Large intestine (tissue), 3 donors: Measurements from ENCODE around the gene PRKD1. TPM values are rescaled to one million over a fixed set of nuclear protein-coding genes. Genes with fewer than 3 reads are reported as not detected.
A peak's percentile ranks its signal among the peaks of the same experiment; 100 is the strongest.

Source experiments
- DNase-seq, 2 donors: peaks; one replicate each; pipeline versions ENCODE4 v3.0.0 to v3.0.0-alpha.2; 2013
- H3K27ac ChIP-seq: one replicate; pipeline ENCODE4 v1.5.1; 2013; ENCODE audit warnings: low read length
- H3K27me3 ChIP-seq: 2 replicates; pipeline ENCODE4 v1.6.1; 2013; ENCODE audit warnings: low read length; ENCODE audit not compliant: control insufficient read depth, insufficient read depth
- H3K36me3 ChIP-seq: 2 replicates; pipeline ENCODE4 v1.6.1; 2013; ENCODE audit warnings: low read length; ENCODE audit not compliant: control insufficient read depth, insufficient read depth
- H3K4me1 ChIP-seq: one replicate; pipeline ENCODE4 v1.6.1; 2013; ENCODE audit warnings: low read length; ENCODE audit not compliant: control insufficient read depth, insufficient read depth
- H3K4me3 ChIP-seq: one replicate; pipeline ENCODE4 v1.5.1; 2013; ENCODE audit warnings: low read length
- H3K9me3 ChIP-seq: one replicate; pipeline ENCODE4 v1.6.1; 2013; ENCODE audit warnings: mild to moderate bottlenecking, low read depth, low read length, moderate library complexity; ENCODE audit not compliant: control insufficient read depth
- WGBS: methylation state at CpG from one replicate; pipeline ENCODE4 v1.1.5; 2013; ENCODE audit warnings: low lambda C conversion rate; ENCODE audit not compliant: insufficient coverage; 5-methylcytosine and 5-hydroxymethylcytosine counted together
- polyA plus RNA-seq: library from polyadenylated mRNA; unstranded; fragments of 120-200 nt; gene quantifications from one replicate; pipeline ENCODE4 v1.2.1, GENCODE V29; 2013

The PRKD1 gene
- polyA plus RNA-seq, 1 donor: 18.6 TPM

DNA sequence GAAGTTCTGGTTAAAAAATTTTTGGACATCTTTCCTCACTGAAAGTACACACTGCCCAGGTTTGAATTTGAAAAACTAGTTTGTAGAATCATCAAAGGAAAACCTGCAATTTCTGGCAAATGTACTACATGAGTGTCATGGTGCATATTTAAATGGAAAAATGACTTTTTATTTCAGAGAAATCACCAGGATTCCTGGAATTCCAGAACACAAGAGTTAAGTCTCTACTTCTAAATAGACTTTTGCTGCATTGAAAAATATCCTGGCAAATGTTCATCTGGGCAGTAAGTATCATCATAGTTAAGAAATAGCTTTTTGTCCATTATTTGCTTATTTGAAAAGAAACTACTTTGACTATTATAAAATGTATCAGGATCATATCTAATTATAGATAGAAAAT, 275.1 kb downstream of the PRKD1 start:
- Histone ChIP-seq H3K27ac (no peak overlapping the region), H3K36me3 (no peaks in the 10 kb centered on the region), H3K9me3 (peaks cover 24% of the 10 kb centered on the region), H3K4me3 (no peak overlapping the region), H3K27me3 (no peaks in the 10 kb centered on the region), H3K4me1 (peaks cover 12% of the 10 kb centered on the region)
- DNase-seq: no peak

DNA sequence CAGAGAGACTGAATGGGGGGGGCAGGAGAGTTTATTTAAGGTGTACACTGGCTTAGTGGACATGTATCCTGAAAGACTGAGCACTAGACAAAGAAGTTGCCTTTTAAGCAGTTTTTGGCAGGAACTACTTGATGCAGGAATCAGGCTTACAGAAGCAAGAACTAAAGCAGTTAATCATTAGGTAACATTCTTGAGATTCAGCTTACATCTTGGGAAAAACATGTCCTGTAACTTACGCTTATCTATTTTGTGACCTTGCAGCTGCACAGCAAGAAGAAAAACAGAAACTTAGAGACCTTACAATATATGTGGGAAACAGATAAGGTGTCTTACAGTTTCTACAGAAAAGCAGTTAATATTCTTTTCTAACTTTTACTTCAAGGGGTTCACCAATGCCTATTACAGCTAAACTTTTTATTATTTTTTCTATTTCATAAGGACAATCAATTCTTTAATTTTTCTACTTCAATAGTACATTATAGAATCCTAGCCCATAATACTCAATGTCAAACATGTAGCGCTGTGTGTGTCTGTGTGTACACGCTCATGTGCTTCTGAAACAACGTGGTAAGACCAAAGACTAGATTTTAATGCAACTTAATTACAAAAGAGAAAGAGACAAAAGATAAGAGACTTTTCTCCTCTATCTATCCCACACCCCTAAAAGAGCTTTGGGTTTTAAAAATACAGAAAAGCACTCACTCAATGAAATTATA, 276.9 kb downstream of the PRKD1 start:
- H3K27ac ChIP-seq: peak overlapping the region; percentile 83
- peaks cover 40% of the 10 kb centered on the region for H3K9me3 ChIP-seq
- peaks cover 12% of the 10 kb centered on the region for H3K4me1 ChIP-seq
- no peaks in the 10 kb centered on the region for H3K36me3 ChIP-seq
- WGBS: no CpG with 5 or more reads among the region's 4 CpGs
- no peak overlapping the region for H3K4me3 ChIP-seq
- H3K27me3 ChIP-seq: no peaks in the 10 kb centered on the region
- peak; percentile 49 to 81 for DNase-seq

DNA sequence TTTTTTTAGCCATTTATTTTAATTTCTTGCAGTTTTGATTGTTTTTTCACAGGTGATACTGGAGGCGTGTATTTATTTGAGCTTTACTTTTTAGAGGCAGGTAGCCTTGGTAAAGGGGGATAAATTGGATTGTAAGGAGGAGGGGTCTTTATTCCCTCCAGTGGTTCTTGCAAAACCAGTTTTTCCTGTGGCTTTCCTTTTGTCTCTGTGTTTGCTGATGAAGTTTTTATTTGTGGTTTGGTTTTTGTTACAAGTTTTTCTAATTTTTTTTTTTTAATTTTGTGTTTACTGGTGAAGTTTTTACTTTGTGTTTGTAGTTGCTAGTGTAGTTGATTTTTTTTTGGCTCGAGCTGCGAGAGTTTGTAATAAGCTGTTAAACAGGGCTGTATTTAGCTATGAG, 278.5 kb downstream of the PRKD1 start:
- H3K27me3 ChIP-seq: no peaks in the 10 kb centered on the region
- H3K4me3 ChIP-seq: no peak overlapping the region
- peaks cover 42% of the 10 kb centered on the region for H3K9me3 ChIP-seq
- H3K4me1 ChIP-seq: peaks cover 15% of the 10 kb centered on the region
- H3K27ac ChIP-seq: no peak overlapping the region
- H3K36me3 ChIP-seq: no peaks in the 10 kb centered on the region
- WGBS: 90% methylated on average over 2 of the region's 3 CpGs
- no peak for DNase-seq

DNA sequence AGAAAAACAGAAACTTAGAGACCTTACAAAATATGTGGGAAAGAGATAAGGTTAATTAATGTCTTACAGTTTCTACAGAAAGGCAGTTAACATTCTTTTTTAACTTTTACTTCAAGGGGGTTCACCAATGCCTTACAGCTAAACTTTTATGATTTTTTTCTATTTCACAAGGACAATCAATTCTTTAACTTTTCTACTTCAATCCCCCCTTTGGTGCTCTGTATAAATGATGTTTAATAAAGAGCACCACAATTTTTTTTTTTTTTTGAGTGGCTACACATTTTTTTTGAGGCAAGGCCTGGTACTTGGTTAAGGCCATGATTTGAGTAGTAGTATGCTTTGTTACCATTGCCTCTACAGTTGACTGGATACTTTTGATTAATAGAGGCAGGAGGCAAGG, 279.6 kb downstream of the PRKD1 start:
- no peak for DNase-seq

DNA sequence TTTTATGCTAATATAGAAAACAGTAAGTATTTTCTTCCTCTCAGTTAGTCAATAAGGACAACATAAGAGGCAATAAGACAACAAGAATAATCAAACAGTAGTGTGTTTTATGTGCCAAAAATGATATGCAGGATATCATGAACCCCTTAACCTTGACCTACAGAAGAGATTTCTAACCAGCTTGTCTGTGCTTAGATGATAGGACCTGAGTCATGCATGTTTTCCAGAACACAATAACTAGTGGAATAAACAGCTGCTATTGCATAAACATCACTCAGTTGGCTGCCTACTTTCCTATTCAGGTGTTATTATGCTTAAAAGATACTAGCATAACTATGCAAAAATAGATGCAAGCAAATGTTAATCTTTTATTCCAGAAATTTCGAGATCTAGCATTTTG, 282.5 kb downstream of the PRKD1 start:
- Histone ChIP-seq H3K4me3 (no peak overlapping the region), H3K27ac (peak overlapping the region; percentile 14), H3K36me3 (no peaks in the 10 kb centered on the region), H3K27me3 (no peaks in the 10 kb centered on the region), H3K9me3 (peaks cover 42% of the 10 kb centered on the region), H3K4me1 (peaks cover 13% of the 10 kb centered on the region)
- 80% methylated on average over 1 of the region's 1 CpG for WGBS
- peak in 1 of 2 donors; percentile 19 for DNase-seq

More for the DNA sequence above, 279.6 kb downstream of the PRKD1 start:
- Histone ChIP-seq H3K4me1 (peaks cover 20% of the 10 kb centered on the region), H3K9me3 (peaks cover 42% of the 10 kb centered on the region), H3K27ac (no peak overlapping the region), H3K36me3 (no peaks in the 10 kb centered on the region), H3K27me3 (no peaks in the 10 kb centered on the region), H3K4me3 (no peak overlapping the region)

DNA sequence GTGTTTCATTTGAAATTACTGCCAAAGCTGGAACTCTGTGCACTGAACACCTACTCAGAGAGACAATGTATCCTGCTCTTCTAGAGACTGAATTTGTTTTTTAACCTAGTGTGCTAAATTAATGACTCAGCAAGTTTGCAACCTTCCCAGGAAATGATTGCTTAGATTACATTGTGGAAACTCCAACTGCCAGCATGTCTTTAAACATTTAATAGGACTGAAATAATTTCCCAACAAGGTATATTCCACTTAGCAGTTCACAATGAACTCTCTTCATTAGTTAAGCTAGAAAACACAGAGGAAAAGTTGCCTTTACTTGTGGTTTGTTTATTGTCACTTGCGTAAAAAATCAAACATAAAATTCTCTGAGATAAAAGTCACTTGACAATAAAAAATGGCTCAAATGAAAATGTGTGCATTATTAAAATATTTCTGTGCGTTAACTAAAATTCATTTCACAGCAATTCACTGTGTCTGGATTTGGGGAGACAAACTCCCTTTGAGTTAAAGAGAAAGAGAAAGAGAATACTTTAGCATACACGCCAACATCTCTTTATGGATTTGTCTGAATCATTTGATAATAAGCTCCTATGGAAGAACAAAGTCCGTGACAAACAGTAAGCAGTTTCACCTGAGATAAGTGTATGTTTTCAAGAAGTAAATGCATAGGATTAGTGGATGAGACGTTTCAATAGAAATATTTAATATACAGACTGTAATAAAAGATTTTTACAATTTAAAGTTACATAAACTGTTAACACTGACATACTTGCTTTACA, 284.0 kb downstream of the PRKD1 start:
- 18% methylated on average over 3 of the region's 5 CpGs for WGBS
- H3K27ac ChIP-seq: peak overlapping the region; percentile 80

DNA sequence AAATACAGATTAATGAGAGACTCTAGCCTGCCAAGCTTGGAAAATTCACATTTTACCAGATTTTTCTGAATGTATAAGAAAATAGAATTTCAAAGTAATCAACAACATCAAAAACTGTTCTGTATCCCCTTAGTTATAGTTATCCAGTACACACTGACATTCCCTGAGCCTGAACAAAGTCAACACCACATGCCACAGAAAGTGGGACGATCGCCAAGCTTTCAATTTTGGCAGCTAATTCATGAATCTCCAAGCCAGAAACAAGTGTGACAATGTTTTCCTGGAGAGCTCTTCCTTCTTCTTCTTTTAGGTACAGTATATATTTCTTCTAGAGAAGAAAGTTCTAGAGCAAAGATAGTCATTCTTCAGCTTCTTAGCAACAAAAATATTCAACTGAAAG, 290.2 kb downstream of the PRKD1 start:
- Histone ChIP-seq H3K9me3 (no peaks in the 10 kb centered on the region), H3K4me3 (no peak overlapping the region), H3K36me3 (peaks cover 16% of the 10 kb centered on the region), H3K4me1 (no peaks in the 10 kb centered on the region), H3K27ac (no peak overlapping the region), H3K27me3 (no peaks in the 10 kb centered on the region)
- no peak for DNase-seq
- no CpG with 5 or more reads among the region's 2 CpGs for WGBS

More for the DNA sequence above, 284.0 kb downstream of the PRKD1 start:
- Histone ChIP-seq H3K9me3 (peaks cover 28% of the 10 kb centered on the region), H3K27me3 (no peaks in the 10 kb centered on the region), H3K4me3 (peak overlapping the region; percentile 17), H3K4me1 (peaks cover 9% of the 10 kb centered on the region), H3K36me3 (no peaks in the 10 kb centered on the region)
- peak; percentile 31 to 79 for DNase-seq

DNA sequence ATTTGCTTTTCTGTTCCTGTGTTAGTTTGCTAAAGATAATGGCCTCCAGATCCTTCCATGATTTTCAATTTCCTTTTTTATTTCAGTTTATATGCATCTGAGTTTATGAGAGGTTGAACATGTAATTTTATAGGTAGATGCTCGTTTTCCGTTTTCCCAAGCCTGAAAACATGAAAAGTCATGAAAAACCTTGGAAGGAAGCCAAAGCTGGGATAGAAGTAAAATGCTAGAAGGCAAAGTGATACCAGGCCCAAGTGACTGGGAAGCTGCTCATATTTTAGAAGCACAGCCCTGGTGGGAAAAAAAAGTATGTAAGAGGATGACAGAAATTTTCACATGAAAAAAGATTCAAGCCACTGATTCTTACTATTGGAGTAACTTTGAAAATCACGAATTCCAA, 290.8 kb downstream of the PRKD1 start:
- H3K4me3 ChIP-seq: no peak overlapping the region
- no peaks in the 10 kb centered on the region for H3K27me3 ChIP-seq
- 94% methylated on average over 3 of the region's 3 CpGs for WGBS
- peaks cover 16% of the 10 kb centered on the region for H3K36me3 ChIP-seq
- DNase-seq: no peak
- no peaks in the 10 kb centered on the region for H3K4me1 ChIP-seq
- H3K27ac ChIP-seq: no peak overlapping the region
- H3K9me3 ChIP-seq: no peaks in the 10 kb centered on the region

DNA sequence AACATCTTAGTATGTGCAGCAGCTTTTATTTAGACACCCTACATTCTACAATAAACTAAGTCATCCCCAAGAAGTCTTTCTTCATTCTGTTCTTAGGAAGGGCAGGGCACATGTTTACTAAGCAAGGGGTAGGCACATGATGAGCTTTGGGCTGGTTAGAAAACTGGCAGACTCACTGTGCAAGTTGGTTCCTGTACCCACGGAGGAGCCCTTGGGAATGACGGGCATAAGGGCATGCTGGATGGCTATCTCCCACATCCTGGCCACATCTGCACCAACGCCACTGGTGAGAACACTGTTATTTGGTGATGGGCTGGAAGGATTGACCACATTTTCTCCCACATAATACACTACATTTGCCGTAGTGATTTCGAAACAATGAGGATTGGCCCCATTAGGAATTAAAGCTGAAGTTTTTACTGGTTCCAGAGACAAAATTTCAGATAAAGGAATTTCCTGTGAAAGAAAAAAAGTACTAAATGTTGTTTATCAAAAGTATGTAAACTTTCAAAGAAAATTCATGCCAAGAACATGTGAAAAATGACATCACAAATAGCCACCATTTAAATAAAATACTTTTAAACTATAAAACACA, 297.0 kb downstream of the PRKD1 start:
- Histone ChIP-seq H3K27ac (no peak overlapping the region), H3K4me1 (no peaks in the 10 kb centered on the region), H3K27me3 (no peaks in the 10 kb centered on the region), H3K36me3 (peaks cover 6% of the 10 kb centered on the region), H3K4me3 (no peak overlapping the region), H3K9me3 (no peaks in the 10 kb centered on the region)
- WGBS: no CpG with 5 or more reads among the region's 5 CpGs
- DNase-seq: no peak

DNA sequence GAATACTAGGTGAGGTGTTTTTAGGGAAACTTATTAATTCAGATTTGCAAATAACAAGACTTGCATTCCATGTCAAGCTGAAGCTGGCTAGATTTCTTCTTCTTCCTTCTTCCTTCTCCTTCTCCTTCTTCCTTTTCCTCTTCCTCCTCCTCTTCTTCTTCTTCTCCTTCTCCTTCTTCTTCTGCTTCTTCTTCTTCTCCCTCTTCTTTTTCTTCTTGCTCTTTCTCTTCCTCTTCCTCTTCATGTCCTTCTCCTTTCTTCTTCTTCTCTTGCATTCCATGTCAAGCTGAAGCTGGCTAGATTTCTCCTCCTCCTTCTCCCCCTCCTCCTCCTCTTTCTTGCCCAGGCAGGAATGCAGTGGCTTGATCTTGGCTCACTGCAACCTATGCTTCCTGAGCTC, 297.8 kb downstream of the PRKD1 start:
- H3K4me3 ChIP-seq: no peak overlapping the region
- H3K27ac ChIP-seq: no peak overlapping the region
- H3K9me3 ChIP-seq: no peaks in the 10 kb centered on the region
- H3K27me3 ChIP-seq: no peaks in the 10 kb centered on the region
- no peaks in the 10 kb centered on the region for H3K4me1 ChIP-seq
- peaks cover 6% of the 10 kb centered on the region for H3K36me3 ChIP-seq
- no peak for DNase-seq
